Memory B cell (primary cell): Measurements from ENCODE around the gene SH3BGRL2.
"Not testable (repeated sequence)": the region's sequence is repeated elsewhere in the genome, so short reads cannot be mapped to it uniquely, and the experiment has no call there.

Source experiments
- ATAC-seq: fragments of 150-1000 bp; cut with Tn5 transposase; 2 replicates; pipeline ENCODE4 v1.10.0; 2021; ENCODE audit warnings: low read depth, mild to moderate bottlenecking, moderate library complexity
- DNase-seq, 2 donors: peaks; one replicate each; pipeline ENCODE4 v3.0.0; 2022; ENCODE audit warnings: low spot score in 2 of 2
- H3K27ac Mint-ChIP-seq: one replicate; pipeline ENCODE4 v1.8.0; 2022; ENCODE audit warnings: mild to moderate bottlenecking, moderate library complexity, mixed read lengths
- H3K27me3 Mint-ChIP-seq: one replicate; pipeline ENCODE4 v1.8.0; 2022; ENCODE audit warnings: mixed read lengths
- H3K36me3 Mint-ChIP-seq: one replicate; pipeline ENCODE4 v1.8.0; 2022; ENCODE audit warnings: mild to moderate bottlenecking, mixed read lengths
- H3K4me1 Mint-ChIP-seq: one replicate; pipeline ENCODE4 v1.8.0; 2022; ENCODE audit warnings: mixed read lengths
- H3K4me3 Mint-ChIP-seq: one replicate; pipeline ENCODE4 v1.8.0; 2022; ENCODE audit warnings: mild to moderate bottlenecking, moderate library complexity, mixed read lengths
- H3K9me3 Mint-ChIP-seq: one replicate; pipeline ENCODE4 v1.8.0; 2022; ENCODE audit warnings: mixed read lengths

The SH3BGRL2 gene

GRCh38 chr6:79742030-79742429 lies 110.9 kb downstream of the SH3BGRL2 start:
- H3K27ac Mint-ChIP-seq = no peak overlapping the region
- H3K27me3 Mint-ChIP-seq = no peaks in the 10 kb centered on the region
- peaks cover 4% of the 10 kb centered on the region for H3K9me3 Mint-ChIP-seq
- no peaks in the 10 kb centered on the region for H3K36me3 Mint-ChIP-seq
- H3K4me3 Mint-ChIP-seq = no peak overlapping the region
- DNase-seq (no peak), ATAC-seq (no peak)
- H3K4me1 Mint-ChIP-seq = no peaks in the 10 kb centered on the region

- H3K36me3 Mint-ChIP-seq, H3K9me3 Mint-ChIP-seq, H3K27ac Mint-ChIP-seq, H3K4me1 Mint-ChIP-seq, DNase-seq, H3K27me3 Mint-ChIP-seq, ATAC-seq, H3K4me3 Mint-ChIP-seq: not testable (repeated sequence)
Measured at GRCh38 chr6:79745282-79745681, 114.2 kb downstream of the SH3BGRL2 start.

- not testable (repeated sequence) for H3K4me3 Mint-ChIP-seq, H3K4me1 Mint-ChIP-seq, H3K36me3 Mint-ChIP-seq, H3K9me3 Mint-ChIP-seq, DNase-seq, H3K27ac Mint-ChIP-seq, ATAC-seq, H3K27me3 Mint-ChIP-seq
Measured at GRCh38 chr6:79746325-79746724, 115.2 kb downstream of the SH3BGRL2 start.

GRCh38 chr6:79750806-79751205 lies 119.7 kb downstream of the SH3BGRL2 start:
- Mint-ChIP-seq H3K4me1 (no peaks in the 10 kb centered on the region), H3K36me3 (no peaks in the 10 kb centered on the region), H3K4me3 (no peak overlapping the region), H3K9me3 (no peaks in the 10 kb centered on the region), H3K27me3 (peaks cover 2% of the 10 kb centered on the region), H3K27ac (no peak overlapping the region)
- ATAC-seq (no peak), DNase-seq (no peak)
